ENCODE data around the gene SOX2.

GRCh38 chr3:181721046-181721875, 9.5 kb downstream of the SOX2 start:
- no peak for TF ChIP-seq CTCF (IDR thresholded peaks at IDR 0.05)
- no peak for TF ChIP-seq POLR2A (IDR thresholded peaks at IDR 0.05)

Data from thyroid gland (tissue), 4 donors.